HG02943 (cell line): Measurements from ENCODE around the gene VWA8.
"Not testable (repeated sequence)": the region's sequence is repeated elsewhere in the genome, so short reads cannot be mapped to it uniquely, and the experiment has no call there.

Experiments
- ATAC-seq: cut with Tn5 transposase; IDR thresholded peaks from one replicate; pipeline ENCODE4 v1.9.1; 2021; ENCODE audit warnings: mild to moderate bottlenecking, low read depth, moderate library complexity; ENCODE audit not compliant: unreplicated experiment

VWA8 gene

GRCh38 chr13:41624041-41624440 lies 336.9 kb downstream of the VWA8 start:
- no peak for ATAC-seq

DNA sequence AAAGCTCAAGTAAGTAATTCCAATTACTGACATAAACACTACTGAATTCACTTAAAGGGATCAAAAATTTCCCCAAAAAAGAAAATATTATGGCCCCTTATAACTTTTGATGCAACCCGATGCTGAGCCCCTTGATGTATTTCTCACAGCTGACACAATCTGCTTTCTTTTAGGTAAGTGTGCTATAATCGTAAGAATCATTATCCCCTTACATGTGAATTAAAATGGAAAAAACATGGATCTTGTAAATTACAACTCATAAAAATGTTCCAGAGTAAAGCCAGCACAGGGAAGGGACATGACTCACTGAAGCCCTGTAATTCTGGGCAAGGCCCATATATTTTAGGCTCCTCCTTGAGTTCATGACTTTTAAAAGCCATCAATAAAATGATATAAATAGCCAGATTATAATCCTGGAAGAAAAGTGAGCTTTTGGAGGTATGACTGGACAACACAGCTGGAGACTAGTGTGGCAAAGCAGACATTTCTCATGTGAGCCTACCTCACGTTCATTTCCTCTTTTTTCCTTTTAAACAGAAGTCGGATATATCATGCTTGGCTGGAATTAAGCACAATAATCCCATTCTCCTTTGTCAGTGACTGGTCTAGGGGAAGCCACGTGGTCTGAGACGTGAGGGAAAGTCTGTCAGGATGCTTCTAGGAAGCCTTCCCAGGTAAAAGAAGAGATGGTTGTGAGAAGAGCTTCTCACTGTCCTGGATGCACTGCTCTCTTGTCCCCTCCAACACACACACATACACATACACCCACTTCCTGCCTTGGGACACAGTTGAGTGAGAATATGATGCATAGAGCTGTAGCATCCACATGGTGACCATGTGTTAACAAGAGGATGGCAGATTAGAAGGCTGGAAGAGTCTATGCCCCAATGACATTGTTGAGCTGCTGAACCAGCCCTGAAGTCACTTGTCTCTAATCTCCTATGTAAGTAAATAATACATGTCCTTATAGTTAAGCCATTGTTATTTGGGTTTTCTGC lies 338.2 kb downstream of the VWA8 start:
- no peak for ATAC-seq

GRCh38 chr13:41621716-41622431 lies 339.0 kb downstream of the VWA8 start:
- no peak for ATAC-seq

DNA sequence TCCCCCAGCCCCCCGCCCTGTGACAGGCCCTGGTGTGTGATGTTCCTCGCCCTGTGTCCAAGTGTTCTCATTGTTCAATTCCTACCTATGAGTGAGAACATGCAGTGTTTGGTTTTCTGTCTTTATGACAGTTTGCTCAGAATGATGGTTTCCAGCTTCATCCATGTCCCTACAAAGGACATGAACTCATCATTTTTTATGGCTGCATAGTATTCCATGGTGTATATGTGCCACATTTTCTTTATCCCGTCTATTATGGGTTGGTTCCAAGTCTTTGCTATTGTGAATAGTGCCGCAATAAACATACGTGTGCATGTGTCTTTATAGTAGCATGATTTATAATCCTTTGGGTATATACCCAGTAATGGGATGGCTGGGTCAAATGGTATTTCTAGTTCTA lies 343.3 kb downstream of the VWA8 start:
- not testable (repeated sequence) for ATAC-seq

- no peak for ATAC-seq
Observed at GRCh38 chr13:41616151-41616550, 344.8 kb downstream of the VWA8 start.

DNA sequence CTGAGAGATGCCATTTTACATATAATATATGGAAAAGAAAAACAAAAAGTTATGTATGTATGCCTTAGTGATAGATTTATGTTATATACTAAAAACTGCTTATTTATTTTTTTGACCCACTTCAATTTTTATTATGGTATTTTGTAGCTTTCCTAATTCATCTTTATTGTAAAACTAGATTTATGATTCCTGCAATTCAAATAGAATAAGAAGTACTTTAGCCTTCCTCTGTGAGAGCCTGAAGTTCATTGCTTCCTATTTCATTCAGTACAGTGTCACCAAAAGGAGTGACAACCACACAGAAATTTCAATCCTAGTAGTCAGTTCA lies 345.4 kb downstream of the VWA8 start:
- no peak for ATAC-seq

DNA sequence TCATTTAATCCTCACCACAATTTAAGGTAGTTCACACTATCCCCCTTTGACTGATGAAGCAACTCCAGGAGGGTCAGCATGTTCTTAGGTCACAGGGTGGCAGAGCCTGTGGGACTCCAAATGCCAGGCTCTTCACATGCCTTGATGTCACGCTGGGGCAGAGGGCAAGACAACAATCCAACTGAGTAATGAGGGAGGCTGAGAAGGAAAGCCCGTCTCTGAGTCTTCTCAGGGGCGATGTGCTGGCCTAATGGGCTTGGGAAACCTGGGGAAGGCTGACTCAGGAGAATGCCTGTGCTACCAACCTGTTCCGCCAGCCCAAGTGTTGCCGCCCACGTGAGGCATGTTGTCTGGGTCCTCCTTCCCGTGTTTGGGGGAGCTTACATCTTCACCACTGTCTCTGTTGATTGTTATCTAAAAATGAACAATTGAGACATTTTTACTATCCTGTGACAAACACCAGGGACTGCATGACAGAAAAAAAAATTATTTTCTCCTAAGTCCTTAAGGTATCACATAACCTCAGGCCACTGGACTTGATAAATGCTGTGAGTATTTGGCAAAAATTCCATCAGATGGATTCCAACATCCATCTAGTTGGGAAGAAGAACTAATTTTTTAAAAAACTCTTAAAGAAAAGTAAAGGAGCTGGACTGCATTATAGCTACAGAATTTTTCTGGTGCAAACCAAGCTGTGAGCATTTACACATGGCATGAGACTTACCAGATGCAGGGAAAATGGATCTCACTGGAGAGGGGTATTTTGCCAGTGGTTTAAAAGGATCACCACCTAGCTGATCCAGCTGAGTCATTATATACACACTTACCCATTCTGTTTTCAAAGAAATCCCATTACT lies 346.0 kb downstream of the VWA8 start:
- ATAC-seq: no peak

GRCh38 chr13:41613984-41614661 lies 346.8 kb downstream of the VWA8 start:
- ATAC-seq: no peak

DNA sequence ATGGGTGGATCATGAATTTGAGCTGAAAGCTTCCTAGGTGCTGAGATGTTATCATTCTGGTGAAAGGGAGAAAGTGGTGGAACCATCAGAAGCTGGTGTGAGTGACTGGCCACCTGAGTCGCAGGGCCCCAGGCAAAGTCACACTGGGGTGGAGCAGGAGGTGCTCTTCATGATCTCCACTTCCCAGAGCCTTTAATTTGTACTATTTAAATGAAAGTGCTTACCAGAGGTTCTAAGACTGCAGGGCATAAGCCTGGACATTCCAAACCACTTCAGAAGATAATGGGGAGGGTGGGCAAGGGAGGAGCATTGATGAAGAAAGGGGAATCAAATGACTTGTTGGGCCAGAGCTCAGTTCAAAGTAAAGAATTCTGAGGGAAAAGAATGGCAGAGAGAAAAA lies 347.4 kb downstream of the VWA8 start:
- no peak for ATAC-seq

DNA sequence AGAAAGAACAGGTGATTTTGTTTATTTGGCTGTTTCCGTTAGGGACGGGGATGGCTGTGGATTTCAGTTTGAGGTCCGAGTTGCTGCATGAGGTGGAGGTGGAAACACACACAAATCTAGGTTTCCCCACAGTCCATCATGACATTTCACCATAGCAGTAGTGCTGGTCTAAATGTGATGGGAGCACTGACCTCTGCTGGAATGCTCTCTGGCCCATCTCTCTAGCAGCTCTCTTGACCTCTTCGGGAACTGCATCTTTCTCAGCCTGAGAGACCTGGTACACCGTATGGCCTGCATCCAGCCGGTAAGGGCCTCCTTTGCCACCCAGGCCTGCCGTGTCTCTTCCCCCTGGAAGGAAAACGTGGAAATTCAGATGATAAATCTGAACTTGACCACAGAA lies 349.5 kb downstream of the VWA8 start:
- ATAC-seq: no peak

GRCh38 chr13:41610404-41610803 lies 350.5 kb downstream of the VWA8 start:
- ATAC-seq: no peak

GRCh38 chr13:41609828-41610227 lies 351.1 kb downstream of the VWA8 start:
- ATAC-seq: no peak

DNA sequence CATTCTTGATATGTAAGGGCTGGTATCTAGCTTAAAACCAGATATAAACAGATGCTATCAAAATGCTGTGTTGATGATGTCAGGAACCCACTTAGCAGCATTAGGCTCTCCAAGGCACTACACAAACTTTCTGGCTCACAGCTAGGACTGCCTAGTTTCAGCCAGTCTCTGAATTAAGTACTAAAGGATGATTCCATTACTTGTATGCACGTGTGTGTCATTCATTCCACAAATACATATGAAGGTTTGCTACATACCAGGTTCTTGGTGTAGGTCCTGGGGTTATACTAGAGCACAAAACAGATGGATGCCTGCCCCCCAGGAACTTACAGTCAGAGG lies 352.1 kb downstream of the VWA8 start:
- no peak for ATAC-seq

DNA sequence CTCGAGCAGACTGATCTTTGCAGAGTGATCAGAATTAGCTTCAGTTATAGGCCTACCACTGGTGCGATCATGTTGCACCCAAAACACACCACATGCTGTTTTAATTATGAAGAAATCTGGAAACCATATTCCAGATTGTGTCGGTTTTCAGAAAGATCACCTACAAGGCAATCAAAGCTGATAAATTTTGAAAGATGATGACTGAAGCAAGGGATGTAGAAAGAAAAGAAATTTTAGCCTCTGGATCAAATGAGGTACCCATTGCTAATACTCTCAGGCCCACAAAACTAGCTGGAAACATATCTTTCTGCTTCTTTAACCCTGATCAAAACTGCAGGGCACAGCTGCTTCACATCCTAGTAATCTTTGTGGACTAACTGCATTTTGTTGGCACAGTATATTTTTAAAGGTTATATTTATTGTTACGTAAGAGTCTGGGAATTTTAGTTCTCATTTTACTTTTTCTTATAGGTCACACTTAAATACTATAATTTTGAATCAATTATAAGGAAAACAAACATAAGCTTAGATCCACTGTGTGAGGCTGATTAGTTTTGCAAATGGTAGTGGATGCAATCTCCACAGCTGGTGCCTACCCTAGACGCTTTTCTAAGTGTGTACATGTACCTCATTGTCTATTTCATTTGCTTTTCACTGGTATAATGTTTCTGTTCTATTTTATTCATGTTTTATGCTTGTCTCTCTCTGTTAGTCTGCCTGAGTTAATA lies 352.6 kb downstream of the VWA8 start:
- ATAC-seq: no peak

- no peak for ATAC-seq
Observed at GRCh38 chr13:41606646-41607045, 354.3 kb downstream of the VWA8 start.

GRCh38 chr13:41605319-41606285 lies 355.3 kb downstream of the VWA8 start:
- ATAC-seq: no peak

GRCh38 chr13:41603917-41604316 lies 357.0 kb downstream of the VWA8 start:
- no peak for ATAC-seq

DNA sequence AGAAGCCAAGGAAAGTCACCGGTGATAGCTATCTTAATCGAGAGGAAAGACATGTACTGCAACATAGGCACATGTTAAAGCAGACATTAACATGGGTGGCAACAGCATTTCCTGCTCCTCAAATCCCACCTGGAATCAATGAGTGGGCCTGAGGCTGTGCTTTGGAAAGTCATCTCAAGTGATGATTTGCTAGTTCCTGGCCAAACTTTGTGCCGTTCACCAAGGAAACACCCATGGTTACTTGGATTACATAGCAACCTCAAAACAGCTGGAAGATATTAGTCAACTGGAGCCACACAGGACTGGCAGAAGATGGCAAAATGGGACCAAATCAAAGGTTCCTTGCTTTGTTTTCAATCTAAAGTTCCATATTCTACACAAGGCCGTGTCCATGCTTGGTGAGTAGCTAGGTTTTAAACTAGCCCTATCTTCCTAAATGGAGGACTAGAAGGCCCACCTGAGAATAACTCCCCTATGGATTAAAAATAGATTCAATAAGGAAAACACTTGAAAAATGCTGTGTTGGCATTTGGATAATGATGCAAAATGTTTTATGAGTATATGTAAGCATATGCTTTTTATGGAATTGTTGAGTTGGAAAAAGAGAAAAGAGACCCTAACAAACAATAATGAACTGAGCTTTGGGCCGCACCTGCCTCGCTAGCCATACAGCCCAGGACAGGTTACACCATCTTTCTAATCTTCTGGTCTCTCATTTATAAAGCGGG lies 359.0 kb downstream of the VWA8 start:
- ATAC-seq: no peak
